H9 (cell line): ENCODE data around the gene ZMYND12. TPM values are rescaled to one million over a fixed set of nuclear protein-coding genes. Genes with fewer than 3 reads are reported as not detected.

ENCODE experiments used
- DNase-seq: peaks from one replicate; pipeline ENCODE4 v3.0.0-alpha.2; 2017
- H2AFZ ChIP-seq: one replicate; pipeline ENCODE4 v1.6.1; 2013; ENCODE audit warnings: mild to moderate bottlenecking, low read length, control low read depth, moderate library complexity
- H2AK5ac ChIP-seq: 2 replicates; pipeline ENCODE4 v1.6.1; 2013; ENCODE audit warnings: low read length, control low read depth, mixed read lengths; ENCODE audit not compliant: insufficient read length
- H2BK120ac ChIP-seq: one replicate; pipeline ENCODE4 v1.6.1; 2013; ENCODE audit warnings: low read depth, mild to moderate bottlenecking, low read length, control low read depth, inconsistent platforms; ENCODE audit not compliant: poor library complexity, severe bottlenecking
- H2BK12ac ChIP-seq: 2 replicates; pipeline ENCODE4 v1.6.1; 2013; ENCODE audit warnings: low read length, control low read depth, mixed read lengths, low read depth; ENCODE audit not compliant: insufficient read length
- H2BK15ac ChIP-seq: 2 replicates; pipeline ENCODE4 v1.6.1; 2013; ENCODE audit warnings: low read depth, low read length, control low read depth
- H2BK20ac ChIP-seq: one replicate; pipeline ENCODE4 v1.6.1; 2013; ENCODE audit warnings: low read depth, mild to moderate bottlenecking, low read length, control low read depth, inconsistent platforms; ENCODE audit not compliant: poor library complexity, severe bottlenecking
- H2BK5ac ChIP-seq: 2 replicates; pipeline ENCODE4 v1.6.1; 2013; ENCODE audit warnings: low read length, control low read depth, mixed read lengths; ENCODE audit not compliant: insufficient read length
- H3K14ac ChIP-seq: 2 replicates; pipeline ENCODE4 v1.6.1; 2013; ENCODE audit warnings: low read length, control low read depth; ENCODE audit not compliant: insufficient read depth
- H3K18ac ChIP-seq: 2 replicates; pipeline ENCODE4 v1.6.1; 2013; ENCODE audit warnings: low read depth, mild to moderate bottlenecking, mixed read lengths, low read length, control low read depth; ENCODE audit not compliant: insufficient read length
- H3K23ac ChIP-seq: 2 replicates; pipeline ENCODE4 v1.6.1; 2013; ENCODE audit warnings: low read length, control low read depth, mixed read lengths, low read depth; ENCODE audit not compliant: insufficient read length
- H3K23me2 ChIP-seq: 2 replicates; pipeline ENCODE4 v1.6.1; 2013; ENCODE audit warnings: low read depth, mild to moderate bottlenecking, mixed read lengths, low read length, control low read depth; ENCODE audit not compliant: insufficient read length, poor library complexity, severe bottlenecking
- H3K27ac ChIP-seq: 2 replicates; pipeline ENCODE4 v1.5.1; 2013; ENCODE audit warnings: low read length, control low read depth, mixed read lengths, low read depth; ENCODE audit not compliant: insufficient read length
- H3K27me3 ChIP-seq: 2 replicates; pipeline ENCODE4 v1.6.1; 2013; ENCODE audit warnings: low read length, control low read depth, inconsistent platforms; ENCODE audit not compliant: insufficient read depth
- H3K4ac ChIP-seq: 2 replicates; pipeline ENCODE4 v1.6.1; 2013; ENCODE audit warnings: low read depth, mild to moderate bottlenecking, control low read depth, inconsistent platforms, low read length, moderate library complexity
- H3K4me1 ChIP-seq: 2 replicates; pipeline ENCODE4 v1.6.1; 2013; ENCODE audit warnings: low read length, control low read depth, inconsistent platforms; ENCODE audit not compliant: insufficient read depth
- H3K4me2 ChIP-seq: 2 replicates; pipeline ENCODE4 v1.6.1; 2013; ENCODE audit warnings: low read length, control low read depth, mixed read lengths; ENCODE audit not compliant: insufficient read length, insufficient read depth
- H3K56ac ChIP-seq: 2 replicates; pipeline ENCODE4 v1.6.1; 2013; ENCODE audit warnings: low read depth, mild to moderate bottlenecking, mixed read lengths, low read length, control low read depth; ENCODE audit not compliant: insufficient read length
- H3K79me1 ChIP-seq: 2 replicates; pipeline ENCODE4 v1.6.1; 2013; ENCODE audit warnings: low read depth, mild to moderate bottlenecking, moderate library complexity, low read length, control low read depth, inconsistent platforms; ENCODE audit not compliant: insufficient read depth, poor library complexity, severe bottlenecking
- H3K79me2 ChIP-seq: 2 replicates; pipeline ENCODE4 v1.6.1; 2013; ENCODE audit warnings: low read length, control low read depth, inconsistent platforms; ENCODE audit not compliant: insufficient read depth
- H3K9ac ChIP-seq: 2 replicates; pipeline ENCODE4 v1.6.1; 2013; ENCODE audit warnings: low read length, control low read depth, mixed read lengths; ENCODE audit not compliant: insufficient read length; ENCODE audit errors: extremely low read depth
- H3K9me3 ChIP-seq: one replicate; pipeline ENCODE4 v1.6.1; 2013; ENCODE audit warnings: low read depth, low read length, inconsistent platforms; ENCODE audit not compliant: control insufficient read depth
- H3T11ph ChIP-seq: one replicate; pipeline ENCODE4 v1.6.1; 2013; ENCODE audit warnings: mild to moderate bottlenecking, low read length, control low read depth, inconsistent platforms
- H4K20me1 ChIP-seq: one replicate; pipeline ENCODE4 v1.6.1; 2013; ENCODE audit not compliant: control insufficient read depth, insufficient read length, insufficient read depth
- H4K5ac ChIP-seq: 2 replicates; pipeline ENCODE4 v1.6.1; 2013; ENCODE audit warnings: low read depth, mild to moderate bottlenecking, mixed read lengths, low read length, control low read depth; ENCODE audit not compliant: insufficient read length
- H4K8ac ChIP-seq: replicated peaks from 2 replicates; pipeline ENCODE4 v1.6.1; 2013; ENCODE audit warnings: low read length, control low read depth, mixed read lengths, low read depth; ENCODE audit not compliant: insufficient read length
- H4K91ac ChIP-seq: 2 replicates; pipeline ENCODE4 v1.6.1; 2013; ENCODE audit warnings: low read depth, mild to moderate bottlenecking, moderate library complexity, mixed read lengths, low read length, control low read depth; ENCODE audit not compliant: insufficient read length
- H3K27ac Mint-ChIP-seq, 3 experiments: 2 replicates in 2 of 3; 3 replicates in 1 of 3; pipeline ENCODE4 v1.8.0; 2020 to 2021; ENCODE audit warnings: mixed read lengths in 3 of 3, mild to moderate bottlenecking in 1 of 3, moderate library complexity in 1 of 3
- H3K27me3 Mint-ChIP-seq: 2 replicates; pipeline ENCODE4 v1.8.0; 2021; ENCODE audit warnings: low read depth, mild to moderate bottlenecking, moderate library complexity, mixed read lengths
- H3K36me3 Mint-ChIP-seq, 3 experiments: 2 replicates in 2 of 3; 3 replicates in 1 of 3; pipeline ENCODE4 v1.8.0; 2020 to 2021; ENCODE audit warnings: low read depth in 3 of 3, mixed read lengths in 3 of 3; ENCODE audit not compliant: insufficient read depth in 1 of 3
- H3K4me1 Mint-ChIP-seq, 2 experiments: 2 replicates each; pipeline ENCODE4 v1.8.0; 2020; ENCODE audit warnings: mixed read lengths in 2 of 2
- H3K4me3 Mint-ChIP-seq, 2 experiments: 2 replicates in 1 of 2; 3 replicates in 1 of 2; pipeline ENCODE4 v1.8.0; 2020 to 2021; ENCODE audit warnings: mild to moderate bottlenecking in 2 of 2, mixed read lengths in 2 of 2, moderate library complexity in 1 of 2
- H3K9me3 Mint-ChIP-seq, 2 experiments: 2 replicates in 1 of 2; 3 replicates in 1 of 2; pipeline ENCODE4 v1.8.0; 2020; ENCODE audit warnings: mild to moderate bottlenecking in 2 of 2, mixed read lengths in 2 of 2, moderate library complexity in 1 of 2
- WGBS: extraction: QIAGEN DNeasy Blood & Tissue Kit; methylation state at CpG from one replicate; pipeline ENCODE4 v1.1.7; 2013; ENCODE audit warnings: missing lambda C conversion rate, low lambda C conversion rate, mixed read lengths; ENCODE audit not compliant: insufficient read length; ENCODE audit errors: extremely low coverage; 5-methylcytosine and 5-hydroxymethylcytosine counted together
- total RNA-seq: library from RNA; stranded (reverse); gene quantifications from 2 replicates; pipeline ENCODE4 v1.2.1, GENCODE V29; 2021
- TF ChIP-seq, protein P1 (sequence below): fragments of 200-600 bp; sonication (generic); conservative IDR thresholded peaks from 3 replicates; pipeline ENCODE4 v1.8.0; 2021; ENCODE audit warnings: antibody characterized with exemption, mild to moderate bottlenecking

ZMYND12 gene
- total RNA-seq, 1 experiment from 2014 or later, result 0.42 TPM

DNA sequence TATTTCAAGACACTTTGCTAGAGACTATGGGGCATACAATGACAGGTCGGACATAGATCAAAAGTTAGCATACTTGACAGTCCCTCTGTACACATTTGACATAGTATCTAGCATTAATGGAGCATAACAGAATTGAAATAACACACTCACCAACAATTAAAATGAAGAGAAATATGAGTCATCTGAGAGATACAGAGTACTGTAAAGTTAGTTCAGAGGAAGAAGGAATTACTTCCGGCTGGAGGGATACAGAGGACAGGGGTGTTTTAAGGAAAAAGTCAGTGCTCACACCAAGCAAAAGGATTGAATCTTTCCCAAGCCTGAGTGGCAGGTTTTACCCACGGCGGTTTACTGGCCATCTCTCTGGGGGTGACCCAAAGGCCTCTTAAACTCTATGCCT, 2.4 kb downstream of the ZMYND12 start:
- no peak overlapping the region for H3K4ac ChIP-seq
- Mint-ChIP-seq H3K9me3 (no peaks in the 10 kb centered on the region), H3K27ac (no peak overlapping the region), H3K27me3 (peaks cover 2% of the 10 kb centered on the region; the same call in 1 of the 2 replicates), H3K36me3 (peaks cover 4 to 11% (median 8%) of the 10 kb centered on the region in 3 experiments; a peak in 6 of 7 replicates), H3K4me1 (peaks cover 17 to 23% of the 10 kb centered on the region in 2 experiments), H3K4me3 (no peak overlapping the region)
- H3K27me3 ChIP-seq, result no peaks in the 10 kb centered on the region
- no peak overlapping the region for H3T11ph ChIP-seq
- no peak overlapping the region for H2BK120ac ChIP-seq
- no peak overlapping the region for H3K27ac ChIP-seq
- DNase-seq, result no peak
- no peak overlapping the region for H2BK20ac ChIP-seq
- H3K9ac ChIP-seq, result no peak overlapping the region
- H4K20me1 ChIP-seq, result no peaks in the 10 kb centered on the region
- no peak overlapping the region for H2AK5ac ChIP-seq
- H3K9me3 ChIP-seq, result no peaks in the 10 kb centered on the region
- H2BK15ac ChIP-seq, result no peak overlapping the region
- H3K14ac ChIP-seq, result no peak overlapping the region
- H3K18ac ChIP-seq, result no peak overlapping the region
- no peak overlapping the region for H2AFZ ChIP-seq
- no peak overlapping the region for H2BK5ac ChIP-seq
- no peaks in the 10 kb centered on the region for H3K79me1 ChIP-seq
- H4K91ac ChIP-seq, result no peak overlapping the region
- H3K23me2 ChIP-seq, result peaks cover 4% of the 10 kb centered on the region
- H3K4me1 ChIP-seq, result no peaks in the 10 kb centered on the region
- H3K23ac ChIP-seq, result no peak overlapping the region
- WGBS, result no CpG with 5 or more reads among the region's 4 CpGs
- no peak overlapping the region for H3K56ac ChIP-seq
- TF ChIP-seq, protein P1, sequence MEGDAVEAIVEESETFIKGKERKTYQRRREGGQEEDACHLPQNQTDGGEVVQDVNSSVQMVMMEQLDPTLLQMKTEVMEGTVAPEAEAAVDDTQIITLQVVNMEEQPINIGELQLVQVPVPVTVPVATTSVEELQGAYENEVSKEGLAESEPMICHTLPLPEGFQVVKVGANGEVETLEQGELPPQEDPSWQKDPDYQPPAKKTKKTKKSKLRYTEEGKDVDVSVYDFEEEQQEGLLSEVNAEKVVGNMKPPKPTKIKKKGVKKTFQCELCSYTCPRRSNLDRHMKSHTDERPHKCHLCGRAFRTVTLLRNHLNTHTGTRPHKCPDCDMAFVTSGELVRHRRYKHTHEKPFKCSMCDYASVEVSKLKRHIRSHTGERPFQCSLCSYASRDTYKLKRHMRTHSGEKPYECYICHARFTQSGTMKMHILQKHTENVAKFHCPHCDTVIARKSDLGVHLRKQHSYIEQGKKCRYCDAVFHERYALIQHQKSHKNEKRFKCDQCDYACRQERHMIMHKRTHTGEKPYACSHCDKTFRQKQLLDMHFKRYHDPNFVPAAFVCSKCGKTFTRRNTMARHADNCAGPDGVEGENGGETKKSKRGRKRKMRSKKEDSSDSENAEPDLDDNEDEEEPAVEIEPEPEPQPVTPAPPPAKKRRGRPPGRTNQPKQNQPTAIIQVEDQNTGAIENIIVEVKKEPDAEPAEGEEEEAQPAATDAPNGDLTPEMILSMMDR, result no peak
- H3K79me2 ChIP-seq, result no peaks in the 10 kb centered on the region
- H4K5ac ChIP-seq, result no peak overlapping the region
- no peak overlapping the region for H2BK12ac ChIP-seq
- H3K4me2 ChIP-seq, result no peak overlapping the region
- H4K8ac ChIP-seq, result no peak overlapping the region
